Body of pancreas (tissue), 4 donors: ENCODE results near the gene DDAH2.

Experiments
- CTCF ChIP-seq, 7 experiments: fragments of 450-650 bp in 4 of 7; fragments of 200-600 bp in 3 of 7; sonication (generic) in 3 of 7; IDR thresholded peaks; one replicate each; pipeline ENCODE4 v1.5.1; 2016 to 2019; ENCODE audit warnings: antibody characterized with exemption in 7 of 7
- POLR2A ChIP-seq, 3 donors: fragments of 450-650 bp; IDR thresholded peaks; one replicate each; pipeline ENCODE4 v1.6.1; 2016; ENCODE audit warnings: antibody characterized with exemption in 3 of 3, mild to moderate bottlenecking in 2 of 3

GRCh38 chr6:31752739-31753319, 23.7 kb upstream of the DDAH2 start:
- TF ChIP-seq CTCF (IDR thresholded peaks at IDR 0.05) (no peak), POLR2A (IDR thresholded peaks at IDR 0.05) (no peak)
